Breast epithelium (tissue), 3 donors: ENCODE results near the gene SLC9B2.

ENCODE experiments used
- POLR2A ChIP-seq: fragments of 450-650 bp; IDR thresholded peaks from one replicate; pipeline ENCODE4 v1.6.1; 2016; ENCODE audit warnings: antibody characterized with exemption, mild to moderate bottlenecking, moderate library complexity
- POLR2AphosphoS5 ChIP-seq, 3 donors: sonication (generic); formaldehyde crosslinking; IDR thresholded peaks; one replicate each; pipeline ENCODE4 v1.6.1; 2017; ENCODE audit warnings: antibody characterized with exemption in 3 of 3

- TF ChIP-seq POLR2AphosphoS5 (IDR thresholded peaks at IDR 0.05) (no peak), POLR2A (no peak)
Measured at GRCh38 chr4:103086551-103086950, 10.0 kb upstream of the SLC9B2 start.
